ENCODE measurements around the gene LRRN1.

Gene LRRN1

GRCh38 chr3:3799173-3800079 lies at the start of gene LRRN1:
Gene LRRN1 (plus strand): TSS chr3:3799431. CDS start chr3:3844642, 45,211 bp downstream.
- no peak for DNase-seq

- DNase-seq: no peak
Measured at GRCh38 chr3:3753416-3753815, 45.8 kb upstream of the LRRN1 start.

- DNase-seq: no peak
Measured at GRCh38 chr3:3765661-3766060, 33.6 kb upstream of the LRRN1 start.

- DNase-seq: no peak
Measured at GRCh38 chr3:3766140-3766539, 33.1 kb upstream of the LRRN1 start.

GRCh38 chr3:3771094-3771493 lies 28.1 kb upstream of the LRRN1 start:
- no peak for DNase-seq

- no peak for DNase-seq
Measured at GRCh38 chr3:3771567-3771966, 27.7 kb upstream of the LRRN1 start.

- DNase-seq: no peak
Measured at GRCh38 chr3:3772338-3772737, 26.9 kb upstream of the LRRN1 start.

GRCh38 chr3:3772920-3773319 lies 26.3 kb upstream of the LRRN1 start:
- DNase-seq: no peak

- DNase-seq: no peak
Measured at GRCh38 chr3:3776607-3777006, 22.6 kb upstream of the LRRN1 start.

- DNase-seq: no peak
Measured at GRCh38 chr3:3778216-3778615, 21.0 kb upstream of the LRRN1 start.

GRCh38 chr3:3778641-3779270 lies 20.5 kb upstream of the LRRN1 start:
- no peak for DNase-seq

- DNase-seq: no peak
Measured at GRCh38 chr3:3782457-3782856, 16.8 kb upstream of the LRRN1 start.

GRCh38 chr3:3783210-3783609 lies 16.0 kb upstream of the LRRN1 start:
- DNase-seq: no peak

- no peak for DNase-seq
Measured at GRCh38 chr3:3783696-3784095, 15.5 kb upstream of the LRRN1 start.

GRCh38 chr3:3792391-3792790 lies 6.8 kb upstream of the LRRN1 start:
- DNase-seq: no peak

GRCh38 chr3:3798631-3799113 lies 559 bp upstream of the LRRN1 start:
- DNase-seq: no peak

GRCh38 chr3:3800080-3800455 lies 837 bp downstream of the LRRN1 start:
- no peak for DNase-seq

GRCh38 chr3:3800685-3801493 lies 1.7 kb downstream of the LRRN1 start:
- DNase-seq: no peak

GRCh38 chr3:3801494-3801841 lies 2.2 kb downstream of the LRRN1 start:
- no peak for DNase-seq

- no peak for DNase-seq
Measured at GRCh38 chr3:3802046-3802445, 2.8 kb downstream of the LRRN1 start.

- DNase-seq: no peak
Measured at GRCh38 chr3:3804560-3804959, 5.3 kb downstream of the LRRN1 start.

- no peak for DNase-seq
Measured at GRCh38 chr3:3806092-3806491, 6.9 kb downstream of the LRRN1 start.

- DNase-seq: no peak
Measured at GRCh38 chr3:3806856-3807255, 7.6 kb downstream of the LRRN1 start.

GRCh38 chr3:3813013-3813412 lies 13.8 kb downstream of the LRRN1 start:
- no peak for DNase-seq
